Hepatocyte (in vitro differentiated cells): Measurements from ENCODE around the gene CFAP47.
"Not testable (repeated sequence)": the region's sequence is repeated elsewhere in the genome, so short reads cannot be mapped to it uniquely, and the experiment has no call there.

Experiments used
- EZH2 ChIP-seq: fragments of 200-600 bp; sonication (generic); IDR thresholded peaks from 2 replicates; pipeline ENCODE4 v1.6.1; 2016; ENCODE audit warnings: antibody characterized with exemption, mild to moderate bottlenecking, borderline replicate concordance
- EZH2phosphoT487 ChIP-seq: fragments of 200-600 bp; sonication (generic); IDR thresholded peaks from one replicate; pipeline ENCODE4 v1.6.1; 2018; ENCODE audit warnings: antibody characterized with exemption, mild to moderate bottlenecking, low read depth, moderate library complexity; ENCODE audit not compliant: unreplicated experiment, severe bottlenecking
- TF ChIP-seq, protein P1 (sequence below): fragments of 200-600 bp; sonication (generic); IDR thresholded peaks from 2 replicates; pipeline ENCODE4 v1.5.1; 2016; ENCODE audit warnings: antibody characterized with exemption, mild to moderate bottlenecking; ENCODE audit not compliant: poor library complexity

DNA sequence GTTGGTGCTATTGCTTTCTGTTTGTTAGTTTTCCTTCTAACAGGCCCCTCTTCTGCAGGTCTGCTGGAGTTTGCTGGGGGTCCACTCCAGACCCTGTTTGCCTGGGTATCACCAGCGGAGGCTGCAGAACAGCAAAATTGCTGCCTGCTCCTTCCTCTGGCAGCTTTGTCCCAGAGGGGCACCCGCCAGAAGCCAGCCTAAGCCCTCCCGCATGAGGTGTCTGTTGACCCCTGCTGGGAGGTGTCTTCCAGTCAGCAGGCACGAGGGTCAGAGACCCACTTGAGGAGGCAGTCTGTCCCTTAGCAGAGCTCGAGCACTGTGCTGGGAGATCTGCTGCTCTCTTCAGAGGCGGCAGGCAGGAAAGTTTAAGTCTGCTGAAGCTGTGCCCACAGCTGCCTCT lies 67.3 kb downstream of the CFAP47 start:
- TF ChIP-seq, protein P1, sequence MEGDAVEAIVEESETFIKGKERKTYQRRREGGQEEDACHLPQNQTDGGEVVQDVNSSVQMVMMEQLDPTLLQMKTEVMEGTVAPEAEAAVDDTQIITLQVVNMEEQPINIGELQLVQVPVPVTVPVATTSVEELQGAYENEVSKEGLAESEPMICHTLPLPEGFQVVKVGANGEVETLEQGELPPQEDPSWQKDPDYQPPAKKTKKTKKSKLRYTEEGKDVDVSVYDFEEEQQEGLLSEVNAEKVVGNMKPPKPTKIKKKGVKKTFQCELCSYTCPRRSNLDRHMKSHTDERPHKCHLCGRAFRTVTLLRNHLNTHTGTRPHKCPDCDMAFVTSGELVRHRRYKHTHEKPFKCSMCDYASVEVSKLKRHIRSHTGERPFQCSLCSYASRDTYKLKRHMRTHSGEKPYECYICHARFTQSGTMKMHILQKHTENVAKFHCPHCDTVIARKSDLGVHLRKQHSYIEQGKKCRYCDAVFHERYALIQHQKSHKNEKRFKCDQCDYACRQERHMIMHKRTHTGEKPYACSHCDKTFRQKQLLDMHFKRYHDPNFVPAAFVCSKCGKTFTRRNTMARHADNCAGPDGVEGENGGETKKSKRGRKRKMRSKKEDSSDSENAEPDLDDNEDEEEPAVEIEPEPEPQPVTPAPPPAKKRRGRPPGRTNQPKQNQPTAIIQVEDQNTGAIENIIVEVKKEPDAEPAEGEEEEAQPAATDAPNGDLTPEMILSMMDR: not testable (repeated sequence)
- TF ChIP-seq EZH2, EZH2phosphoT487: not testable (repeated sequence)
